Erythroblast (primary cell): Measurements from ENCODE around the gene FAM110A.

ENCODE experiments used
- GATA1 ChIP-seq: IDR thresholded peaks from 2 replicates; pipeline ENCODE4 v1.6.1; 2011; ENCODE audit warnings: low read depth, mild to moderate bottlenecking, control low read depth, low read length, moderate library complexity
- POLR2A ChIP-seq: IDR thresholded peaks from 2 replicates; pipeline ENCODE4 v1.6.1; 2011; ENCODE audit warnings: mild to moderate bottlenecking, low read length

GRCh38 chr20:841568-842546 lies 8.3 kb downstream of the FAM110A start:
- TF ChIP-seq POLR2A (no peak), GATA1 (no peak)
